Stimulated activated naive CD8-positive, alpha-beta T cell treated with anti-CD3 and anti-CD28 coated beads, Interleukin-15, amount 100 ng/mL, for 72 hours (primary cell): ENCODE data around the gene GATA6.
"Not testable (repeated sequence)": the region's sequence is repeated elsewhere in the genome, so short reads cannot be mapped to it uniquely, and the experiment has no call there.

ENCODE experiments used
- ATAC-seq: fragments of 150-1000 bp; cut with Tn5 transposase; 2 replicates; pipeline ENCODE4 v1.10.0; 2021; ENCODE audit warnings: mild to moderate bottlenecking, moderate library complexity
- DNase-seq, 2 donors: peaks; one replicate each; pipeline ENCODE4 v3.0.0; 2021 to 2022
- H3K27ac Mint-ChIP-seq, 2 donors: one replicate each; pipeline ENCODE4 v1.8.0; 2022; ENCODE audit warnings: mild to moderate bottlenecking in 2 of 2, mixed read lengths in 2 of 2, moderate library complexity in 2 of 2
- H3K27me3 Mint-ChIP-seq: one replicate; pipeline ENCODE4 v1.8.0; 2022; ENCODE audit warnings: mixed read lengths
- H3K4me1 Mint-ChIP-seq: one replicate; pipeline ENCODE4 v1.8.0; 2022; ENCODE audit warnings: mild to moderate bottlenecking, mixed read lengths
- H3K4me3 Mint-ChIP-seq, 2 donors: one replicate each; pipeline ENCODE4 v1.8.0; 2022; ENCODE audit warnings: mild to moderate bottlenecking in 2 of 2, mixed read lengths in 2 of 2, moderate library complexity in 1 of 2
- H3K9me3 Mint-ChIP-seq, 2 donors: one replicate each; pipeline ENCODE4 v1.8.0; 2022; ENCODE audit warnings: mixed read lengths in 2 of 2

Gene GATA6

GRCh38 chr18:22203536-22204213 is 34.3 kb downstream of the GATA6 start:
- DNase-seq (no peak), ATAC-seq (no peak)
- Mint-ChIP-seq H3K27me3 (peaks cover 3% of the 10 kb centered on the region), H3K4me3 (no peak overlapping the region), H3K4me1 (no peaks in the 10 kb centered on the region), H3K9me3 (no peaks in the 10 kb centered on the region), H3K27ac (no peak overlapping the region)

- Mint-ChIP-seq H3K4me1 (no peaks in the 10 kb centered on the region), H3K4me3 (no peak overlapping the region), H3K27me3 (no peaks in the 10 kb centered on the region), H3K9me3 (no peaks in the 10 kb centered on the region), H3K27ac (no peak overlapping the region)
- DNase-seq (no peak), ATAC-seq (no peak)
Measured at GRCh38 chr18:22204214-22204536, 34.8 kb downstream of the GATA6 start.

- Mint-ChIP-seq H3K9me3 (no peaks in the 10 kb centered on the region), H3K4me1 (no peaks in the 10 kb centered on the region), H3K4me3 (no peak overlapping the region), H3K27ac (no peak overlapping the region), H3K27me3 (no peaks in the 10 kb centered on the region)
- ATAC-seq (no peak), DNase-seq (no peak)
Measured at GRCh38 chr18:22204996-22205395, 35.6 kb downstream of the GATA6 start.

GRCh38 chr18:22207021-22207758 is 37.8 kb downstream of the GATA6 start:
- no peak overlapping the region for H3K4me3 Mint-ChIP-seq
- no peaks in the 10 kb centered on the region for H3K27me3 Mint-ChIP-seq
- no peaks in the 10 kb centered on the region for H3K9me3 Mint-ChIP-seq
- H3K27ac Mint-ChIP-seq = no peak overlapping the region
- no peaks in the 10 kb centered on the region for H3K4me1 Mint-ChIP-seq
- ATAC-seq (no peak), DNase-seq (no peak)

- H3K4me3 Mint-ChIP-seq = no peak overlapping the region
- no peaks in the 10 kb centered on the region for H3K27me3 Mint-ChIP-seq
- no peak for ATAC-seq
- no peak for DNase-seq
- H3K27ac Mint-ChIP-seq = no peak overlapping the region
- peaks cover 6% of the 10 kb centered on the region for H3K4me1 Mint-ChIP-seq
- no peaks in the 10 kb centered on the region for H3K9me3 Mint-ChIP-seq
Measured at GRCh38 chr18:22210311-22210754, 40.9 kb downstream of the GATA6 start.

GRCh38 chr18:22211657-22212056 is 42.3 kb downstream of the GATA6 start:
- DNase-seq = no peak

GRCh38 chr18:22213333-22213973 is 44.1 kb downstream of the GATA6 start:
- H3K27me3 Mint-ChIP-seq = no peaks in the 10 kb centered on the region
- H3K27ac Mint-ChIP-seq = no peak overlapping the region
- ATAC-seq (no peak), DNase-seq (no peak)
- peaks cover 6% of the 10 kb centered on the region for H3K4me1 Mint-ChIP-seq
- no peaks in the 10 kb centered on the region for H3K9me3 Mint-ChIP-seq
- no peak overlapping the region for H3K4me3 Mint-ChIP-seq

More at GRCh38 chr18:22211657-22212056, 42.3 kb downstream of the GATA6 start:
- ATAC-seq = no peak
- no peaks in the 10 kb centered on the region for H3K9me3 Mint-ChIP-seq
- no peaks in the 10 kb centered on the region for H3K27me3 Mint-ChIP-seq
- no peak overlapping the region for H3K4me3 Mint-ChIP-seq
- no peak overlapping the region for H3K27ac Mint-ChIP-seq
- H3K4me1 Mint-ChIP-seq = peaks cover 6% of the 10 kb centered on the region

GRCh38 chr18:22214731-22215528 is 45.5 kb downstream of the GATA6 start:
- Mint-ChIP-seq H3K4me1 (peaks cover 6% of the 10 kb centered on the region), H3K27ac (no peak overlapping the region), H3K4me3 (no peak overlapping the region), H3K27me3 (no peaks in the 10 kb centered on the region), H3K9me3 (no peaks in the 10 kb centered on the region)
- DNase-seq = no peak
- no peak for ATAC-seq

- H3K27me3 Mint-ChIP-seq = no peaks in the 10 kb centered on the region
- ATAC-seq (no peak), DNase-seq (no peak)
- no peak overlapping the region for H3K4me3 Mint-ChIP-seq
- H3K9me3 Mint-ChIP-seq = no peaks in the 10 kb centered on the region
- no peak overlapping the region for H3K27ac Mint-ChIP-seq
- H3K4me1 Mint-ChIP-seq = peaks cover 31% of the 10 kb centered on the region
Measured at GRCh38 chr18:22218835-22219234, 49.4 kb downstream of the GATA6 start.

- no peak overlapping the region for H3K27ac Mint-ChIP-seq
- DNase-seq (no peak), ATAC-seq (no peak)
- H3K4me3 Mint-ChIP-seq = no peak overlapping the region
- H3K9me3 Mint-ChIP-seq = no peaks in the 10 kb centered on the region
- H3K27me3 Mint-ChIP-seq = no peaks in the 10 kb centered on the region
- H3K4me1 Mint-ChIP-seq = peaks cover 28% of the 10 kb centered on the region
Measured at GRCh38 chr18:22219568-22220355, 50.4 kb downstream of the GATA6 start.

GRCh38 chr18:22220585-22220984 is 51.2 kb downstream of the GATA6 start:
- DNase-seq, ATAC-seq, H3K9me3 Mint-ChIP-seq, H3K4me3 Mint-ChIP-seq, H3K27ac Mint-ChIP-seq, H3K27me3 Mint-ChIP-seq: not testable (repeated sequence)
- H3K4me1 Mint-ChIP-seq = peaks cover 24% of the 10 kb centered on the region

- H3K27me3 Mint-ChIP-seq = no peaks in the 10 kb centered on the region
- H3K4me1 Mint-ChIP-seq = peaks cover 24% of the 10 kb centered on the region
- H3K9me3 Mint-ChIP-seq = no peaks in the 10 kb centered on the region
- no peak overlapping the region for H3K4me3 Mint-ChIP-seq
- ATAC-seq (no peak), DNase-seq (no peak)
- no peak overlapping the region for H3K27ac Mint-ChIP-seq
Measured at GRCh38 chr18:22221350-22221749, 52.0 kb downstream of the GATA6 start.

- H3K27me3 Mint-ChIP-seq = no peaks in the 10 kb centered on the region
- peaks cover 24% of the 10 kb centered on the region for H3K4me1 Mint-ChIP-seq
- ATAC-seq (peak; percentile 66), DNase-seq (peak; percentile 4 to 17)
- H3K4me3 Mint-ChIP-seq = no peak overlapping the region
- H3K9me3 Mint-ChIP-seq = no peaks in the 10 kb centered on the region
- H3K27ac Mint-ChIP-seq = no peak overlapping the region
Measured at GRCh38 chr18:22223254-22223964, 54.0 kb downstream of the GATA6 start.

GRCh38 chr18:22223965-22224322 is 54.6 kb downstream of the GATA6 start:
- no peak for ATAC-seq
- H3K4me3 Mint-ChIP-seq = no peak overlapping the region
- peaks cover 24% of the 10 kb centered on the region for H3K4me1 Mint-ChIP-seq
- DNase-seq = no peak
- H3K9me3 Mint-ChIP-seq = no peaks in the 10 kb centered on the region
- no peak overlapping the region for H3K27ac Mint-ChIP-seq
- H3K27me3 Mint-ChIP-seq = no peaks in the 10 kb centered on the region
